ENCODE measurements around the gene UVRAG.
A peak's percentile ranks its signal among the peaks of the same experiment; 100 is the strongest.

Gene UVRAG

GRCh38 chr11:75810637-75811390 lies 4.2 kb upstream of the UVRAG start:
- DNase-seq, result no peak

GRCh38 chr11:75811485-75811884 lies 3.5 kb upstream of the UVRAG start:
- DNase-seq, result no peak

GRCh38 chr11:75812542-75813040 lies 2.4 kb upstream of the UVRAG start:
- DNase-seq, result no peak

GRCh38 chr11:75813124-75813523 lies 1.9 kb upstream of the UVRAG start:
- DNase-seq, result no peak

- no peak for DNase-seq
Measured at GRCh38 chr11:75813622-75814039, 1.4 kb upstream of the UVRAG start.

- peak; percentile 80 for DNase-seq
Measured at GRCh38 chr11:75814363-75814676, 690 bp upstream of the UVRAG start.

- no peak for DNase-seq
Measured at GRCh38 chr11:75815345-75816168, 547 bp downstream of the UVRAG start.

- no peak for DNase-seq
Measured at GRCh38 chr11:75816561-75817239, 1.7 kb downstream of the UVRAG start.

- DNase-seq, result no peak
Measured at GRCh38 chr11:75820645-75821044, 5.6 kb downstream of the UVRAG start.

GRCh38 chr11:75821202-75821601 lies 6.2 kb downstream of the UVRAG start:
- no peak for DNase-seq

- no peak for DNase-seq
Measured at GRCh38 chr11:75822541-75822940, 7.5 kb downstream of the UVRAG start.

- DNase-seq, result no peak
Measured at GRCh38 chr11:75823415-75823814, 8.4 kb downstream of the UVRAG start.

GRCh38 chr11:75823946-75824345 lies 8.9 kb downstream of the UVRAG start:
- no peak for DNase-seq

- no peak for DNase-seq
Measured at GRCh38 chr11:75826461-75827230, 11.6 kb downstream of the UVRAG start.

GRCh38 chr11:75827562-75827961 lies 12.6 kb downstream of the UVRAG start:
- no peak for DNase-seq

GRCh38 chr11:75831915-75832502 lies 17.0 kb downstream of the UVRAG start:
- no peak for DNase-seq

- no peak for DNase-seq
Measured at GRCh38 chr11:75834728-75835127, 19.7 kb downstream of the UVRAG start.

GRCh38 chr11:75836417-75836816 lies 21.4 kb downstream of the UVRAG start:
- no peak for DNase-seq

GRCh38 chr11:75839851-75840250 lies 24.8 kb downstream of the UVRAG start:
- no peak for DNase-seq

- no peak for DNase-seq
Measured at GRCh38 chr11:75840522-75840921, 25.5 kb downstream of the UVRAG start.

GRCh38 chr11:75841739-75842138 lies 26.7 kb downstream of the UVRAG start:
- no peak for DNase-seq

GRCh38 chr11:75845324-75845723 lies 30.3 kb downstream of the UVRAG start:
- DNase-seq, result no peak

Data from amniotic stem cell (primary cell).